G401.6 (cell line): ENCODE data around the gene SFMBT2.

ENCODE experiments used
- FAIRE-seq: peaks from 2 replicates; lab custom pipeline; 2012; peaks lifted over from hg19 to GRCh38; lab: Jason Lieb, UNC

SFMBT2 gene

GRCh38 chr10:7297094-7297493, 113.7 kb downstream of the SFMBT2 start:
- no peak for FAIRE-seq

- FAIRE-seq, result no peak
These were observed 114.2 kb downstream of the SFMBT2 start for GRCh38 chr10:7296648-7297047.

- FAIRE-seq, result no peak
These were observed 114.8 kb downstream of the SFMBT2 start for GRCh38 chr10:7296076-7296475.

- no peak for FAIRE-seq
These were observed 117.4 kb downstream of the SFMBT2 start for GRCh38 chr10:7293378-7293920.

- FAIRE-seq, result no peak
These were observed 119.2 kb downstream of the SFMBT2 start for GRCh38 chr10:7291487-7292270.

- FAIRE-seq, result no peak
These were observed 122.7 kb downstream of the SFMBT2 start for GRCh38 chr10:7288060-7288690.

GRCh38 chr10:7287377-7287776, 123.5 kb downstream of the SFMBT2 start:
- FAIRE-seq, result no peak

GRCh38 chr10:7285522-7286322, 125.1 kb downstream of the SFMBT2 start:
- FAIRE-seq, result no peak

GRCh38 chr10:7283246-7283645, 127.6 kb downstream of the SFMBT2 start:
- FAIRE-seq, result no peak

- FAIRE-seq, result no peak
These were observed 128.4 kb downstream of the SFMBT2 start for GRCh38 chr10:7282457-7282856.

- no peak for FAIRE-seq
These were observed 129.4 kb downstream of the SFMBT2 start for GRCh38 chr10:7281429-7281828.

GRCh38 chr10:7279303-7279702, 131.5 kb downstream of the SFMBT2 start:
- FAIRE-seq, result no peak

- FAIRE-seq, result no peak
These were observed 133.0 kb downstream of the SFMBT2 start for GRCh38 chr10:7277867-7278266.

GRCh38 chr10:7277432-7277831, 133.4 kb downstream of the SFMBT2 start:
- FAIRE-seq, result no peak

GRCh38 chr10:7275761-7276440, 134.9 kb downstream of the SFMBT2 start:
- FAIRE-seq, result no peak

GRCh38 chr10:7274293-7274692, 136.5 kb downstream of the SFMBT2 start:
- FAIRE-seq, result no peak

GRCh38 chr10:7272008-7272407, 138.8 kb downstream of the SFMBT2 start:
- no peak for FAIRE-seq

GRCh38 chr10:7269988-7270387, 140.8 kb downstream of the SFMBT2 start:
- no peak for FAIRE-seq

- FAIRE-seq, result no peak
These were observed 143.7 kb downstream of the SFMBT2 start for GRCh38 chr10:7267142-7267541.

- no peak for FAIRE-seq
These were observed 145.3 kb downstream of the SFMBT2 start for GRCh38 chr10:7265396-7266123.

GRCh38 chr10:7264313-7264756, 146.5 kb downstream of the SFMBT2 start:
- no peak for FAIRE-seq
